H1 (cell line): ENCODE data around the gene SAFB. TPM values are rescaled to one million over a fixed set of nuclear protein-coding genes. Genes with fewer than 3 reads are reported as not detected.

Source experiments
- CTCF ChIA-PET: fragments of 300-600 bp; sonication (Branson Sonifier 250); formaldehyde crosslinking; loops from one replicate; lab custom pipeline; 2021; ENCODE audit not compliant: partially characterized antibody; lab: Charles Lee
- POLR2A ChIA-PET: fragments of 300-600 bp; sonication (Branson Sonifier 250); formaldehyde crosslinking; loops from one replicate; lab custom pipeline; 2021; ENCODE audit warnings: inconsistent platforms; ENCODE audit not compliant: partially characterized antibody; lab: Charles Lee
- DNase-seq, 2 experiments: peaks; one replicate each; pipeline versions ENCODE4 v3.0.0 to v3.0.0-alpha.2; 2010 to 2022; ENCODE audit warnings: low spot score in 2 of 2, low read depth in 1 of 2, mixed read lengths in 1 of 2
- FAIRE-seq: peaks from 2 replicates; lab custom pipeline; 2011; peaks lifted over from hg19 to GRCh38; lab: Jason Lieb, UNC
- H2AFZ ChIP-seq: 2 replicates; pipeline ENCODE4 v1.8.1; 2012; ENCODE audit warnings: low read length, inconsistent platforms
- H2AK5ac ChIP-seq: 2 replicates; pipeline ENCODE4 v1.6.1; 2013; ENCODE audit warnings: low read depth, low read length
- H2BK120ac ChIP-seq: replicated peaks from 2 replicates; pipeline ENCODE3; 2013; ENCODE audit warnings: low read depth, low read length, inconsistent platforms
- H2BK12ac ChIP-seq: 2 replicates; pipeline ENCODE4 v1.6.1; 2013; ENCODE audit warnings: low read depth, low read length
- H2BK15ac ChIP-seq: 2 replicates; pipeline ENCODE4 v1.6.1; 2013; ENCODE audit warnings: low read length
- H2BK20ac ChIP-seq: 2 replicates; pipeline ENCODE4 v1.6.1; 2013; ENCODE audit warnings: low read length
- H2BK5ac ChIP-seq: 2 replicates; pipeline ENCODE4 v1.6.1; 2013; ENCODE audit warnings: low read depth, low read length
- H3K14ac ChIP-seq: 2 replicates; pipeline ENCODE4 v1.6.1; 2013; ENCODE audit warnings: inconsistent platforms; ENCODE audit not compliant: insufficient read length
- H3K18ac ChIP-seq: 2 replicates; pipeline ENCODE4 v1.6.1; 2013; ENCODE audit warnings: low read length; ENCODE audit errors: extremely low read depth
- H3K23ac ChIP-seq: 2 replicates; pipeline ENCODE4 v1.6.1; 2013; ENCODE audit warnings: inconsistent platforms; ENCODE audit not compliant: insufficient read length
- H3K23me2 ChIP-seq: 2 replicates; pipeline ENCODE4 v1.6.1; 2013; ENCODE audit warnings: low read depth, low read length
- H3K27ac ChIP-seq: 2 replicates; pipeline ENCODE4 v1.6.1; 2011; ENCODE audit warnings: low read depth, low read length, inconsistent platforms
- H3K27me3 ChIP-seq, 4 experiments: replicated peaks in 1 of 4; 1 replicate in 1 of 4; 2 replicates in 3 of 4; pipeline versions ENCODE4 v1.6.1 to v1.8.1; 2011 to 2013; ENCODE audit warnings: low read length in 3 of 4, mild to moderate bottlenecking in 3 of 4, inconsistent platforms in 2 of 4, mixed read lengths in 2 of 4, moderate library complexity in 1 of 4; ENCODE audit not compliant: control insufficient read depth in 3 of 4, insufficient read depth in 3 of 4; ENCODE audit errors: extremely low read depth in 1 of 4
- H3K36me3 ChIP-seq, 4 experiments: 2 replicates each; pipeline versions ENCODE4 v1.6.1 to v1.8.1; 2011 to 2013; ENCODE audit warnings: mild to moderate bottlenecking in 4 of 4, low read length in 3 of 4, moderate library complexity in 2 of 4, control low read depth in 1 of 4, inconsistent platforms in 1 of 4; ENCODE audit not compliant: insufficient read depth in 4 of 4, control insufficient read depth in 2 of 4
- H3K4ac ChIP-seq: replicated peaks from 2 replicates; pipeline ENCODE3; 2013; ENCODE audit warnings: low read length, low read depth, mixed read lengths, inconsistent platforms; ENCODE audit not compliant: insufficient read length
- H3K4me1 ChIP-seq, 4 experiments: replicated peaks in 1 of 4; 1 replicate in 1 of 4; 2 replicates in 3 of 4; pipeline versions ENCODE4 v1.6.1 to v1.8.1; 2011 to 2013; ENCODE audit warnings: low read length in 3 of 4, inconsistent platforms in 2 of 4, mixed read lengths in 1 of 4; ENCODE audit not compliant: insufficient read depth in 4 of 4, control insufficient read depth in 3 of 4
- H3K4me2 ChIP-seq, 2 experiments: 2 replicates each; pipeline versions ENCODE4 v1.6.1 to v1.8.1; 2011 to 2013; ENCODE audit warnings: low read depth in 2 of 2, low read length in 2 of 2, control low read depth in 1 of 2, inconsistent platforms in 1 of 2, mild to moderate bottlenecking in 1 of 2; ENCODE audit not compliant: insufficient read depth in 1 of 2
- H3K4me3 ChIP-seq, 4 experiments: fragments of 200-600, 300-600 bp in 1 of 4; sonication (generic), shearing (Covaris generic), sonication (Bioruptor Twin) in 1 of 4; 2 replicates each; pipeline versions ENCODE4 v1.5.1 to v1.8.1; 2011 to 2016; ENCODE audit warnings: low read length in 4 of 4, low read depth in 3 of 4, control low read depth in 2 of 4, inconsistent platforms in 2 of 4, mild to moderate bottlenecking in 2 of 4, mixed read lengths in 1 of 4, moderate library complexity in 1 of 4; ENCODE audit not compliant: insufficient read depth in 2 of 4; ENCODE audit errors: extremely low read depth in 1 of 4
- H3K56ac ChIP-seq: replicated peaks from 2 replicates; pipeline ENCODE3; 2013; ENCODE audit warnings: low read depth, mild to moderate bottlenecking, mixed read lengths, low read length, inconsistent platforms; ENCODE audit not compliant: insufficient read length
- H3K79me1 ChIP-seq: 2 replicates; pipeline ENCODE4 v1.6.1; 2013; ENCODE audit warnings: low read depth, low read length, control low read depth
- H3K79me2 ChIP-seq, 2 experiments: 2 replicates each; pipeline versions ENCODE4 v1.6.1 to v1.8.1; 2012 to 2013; ENCODE audit warnings: low read length in 2 of 2, mild to moderate bottlenecking in 2 of 2, inconsistent platforms in 1 of 2; ENCODE audit not compliant: insufficient read depth in 2 of 2, control insufficient read depth in 1 of 2
- H3K9ac ChIP-seq, 4 experiments: replicated peaks in 1 of 4; 1 replicate in 1 of 4; 2 replicates in 3 of 4; pipeline versions ENCODE4 v1.6.1 to v1.8.1; 2011 to 2013; ENCODE audit warnings: low read depth in 3 of 4, low read length in 3 of 4, control low read depth in 2 of 4, mild to moderate bottlenecking in 2 of 4, moderate library complexity in 2 of 4, inconsistent platforms in 1 of 4; ENCODE audit errors: extremely low read depth in 1 of 4
- H3K9me3 ChIP-seq, 2 experiments: 2 replicates each; pipeline versions ENCODE4 v1.6.1 to v1.8.1; 2012 to 2013; ENCODE audit warnings: mild to moderate bottlenecking in 2 of 2, moderate library complexity in 2 of 2, control low read depth in 1 of 2, inconsistent platforms in 1 of 2, low read depth in 1 of 2, low read length in 1 of 2, mixed read lengths in 1 of 2; ENCODE audit not compliant: insufficient read depth in 2 of 2
- H4K20me1 ChIP-seq, 2 experiments: replicated peaks in 1 of 2; 2 replicates each; pipeline versions ENCODE3 to v1.8.1; 2011 to 2013; ENCODE audit warnings: inconsistent platforms in 2 of 2, low read length in 2 of 2, mild to moderate bottlenecking in 1 of 2; ENCODE audit not compliant: insufficient read depth in 2 of 2, control insufficient read depth in 1 of 2
- H4K5ac ChIP-seq: 2 replicates; pipeline ENCODE4 v1.6.1; 2013; ENCODE audit warnings: low read length, low read depth, mixed read lengths, inconsistent platforms; ENCODE audit not compliant: insufficient read length
- H4K8ac ChIP-seq: 2 replicates; pipeline ENCODE4 v1.8.0; 2013; ENCODE audit warnings: mild to moderate bottlenecking, moderate library complexity, low read length, inconsistent platforms; ENCODE audit not compliant: insufficient read depth; ENCODE audit errors: extremely low read depth
- H4K91ac ChIP-seq: replicated peaks from 2 replicates; pipeline ENCODE3; 2013; ENCODE audit warnings: low read length, mixed read lengths, inconsistent platforms; ENCODE audit not compliant: insufficient read length
- MAFK ChIP-seq: IDR thresholded peaks from 2 replicates; pipeline ENCODE4 v1.6.1; 2012; ENCODE audit warnings: low read depth, mild to moderate bottlenecking, improper control_type of control experiment, low read length
- RAD21 ChIP-seq, 2 experiments: IDR thresholded peaks in 1 of 2; conservative IDR thresholded peaks in 1 of 2; 2 replicates each; pipeline ENCODE4 v1.6.1; 2011; ENCODE audit warnings: low read depth in 2 of 2, low read length in 2 of 2, improper control_type of control experiment in 1 of 2, inconsistent platforms in 1 of 2, mild to moderate bottlenecking in 1 of 2, moderate library complexity in 1 of 2
- SAP30 ChIP-seq: fragments of 300-600 bp; sonication (generic); IDR thresholded peaks from 2 replicates; pipeline ENCODE4 v1.7.1; 2012; ENCODE audit warnings: low read length, moderate library complexity, mild to moderate bottlenecking, inconsistent platforms; ENCODE audit not compliant: insufficient read depth, insufficient replicate concordance
- TAF1 ChIP-seq: IDR thresholded peaks from 2 replicates; pipeline ENCODE4 v1.6.1; 2011; ENCODE audit warnings: mild to moderate bottlenecking, low read depth, low read length
- WGBS, 2 experiments: shearing (Covaris generic) in 1 of 2; methylation state at CpG; one replicate each; pipeline versions ENCODE4 v1.1.6 to v1.1.7; 2013 to 2015; ENCODE audit warnings: low lambda C conversion rate in 2 of 2, mixed read lengths in 2 of 2, inconsistent platforms in 1 of 2, low coverage in 1 of 2, missing lambda C conversion rate in 1 of 2; ENCODE audit not compliant: insufficient replicate concordance in 2 of 2, insufficient coverage in 1 of 2, insufficient read length in 1 of 2; ENCODE audit errors: extremely low coverage in 1 of 2, missing lambda C conversion rate in 1 of 2; 5-methylcytosine and 5-hydroxymethylcytosine counted together
- polyA plus RNA-seq, 7 experiments: library from polyadenylated mRNA; depleted of rRNA in 3 of 7; stranded (reverse) in 5 of 7; unstranded in 2 of 7; fragments of >200 nt in 5 of 7; fragments of 200-250 nt in 2 of 7; gene quantifications; 1 replicate in 5 of 7; 2 replicates in 1 of 7; 4 replicates in 1 of 7; pipeline versions ENCODE4 v1.2.1 to v1.2.3, GENCODE V29; 2011 to 2013; ENCODE audit warnings: missing spikeins in 2 of 7, mixed read lengths in 2 of 7
- total RNA-seq: library from RNA; stranded (reverse); fragmentation: NEBNext Ultra II Directional; extraction: Animal tissue kit (Norgen Biotek cat#: 25700); gene quantifications from 2 replicates; pipeline ENCODE4 v1.2.1, GENCODE V29; 2021

Gene SAFB
- total and polyA plus RNA-seq, 2 of the 8 experiments (the other 6 are each of a cell fraction or from before 2014, with no cell fraction given): 27.0 to 110 TPM

DNA sequence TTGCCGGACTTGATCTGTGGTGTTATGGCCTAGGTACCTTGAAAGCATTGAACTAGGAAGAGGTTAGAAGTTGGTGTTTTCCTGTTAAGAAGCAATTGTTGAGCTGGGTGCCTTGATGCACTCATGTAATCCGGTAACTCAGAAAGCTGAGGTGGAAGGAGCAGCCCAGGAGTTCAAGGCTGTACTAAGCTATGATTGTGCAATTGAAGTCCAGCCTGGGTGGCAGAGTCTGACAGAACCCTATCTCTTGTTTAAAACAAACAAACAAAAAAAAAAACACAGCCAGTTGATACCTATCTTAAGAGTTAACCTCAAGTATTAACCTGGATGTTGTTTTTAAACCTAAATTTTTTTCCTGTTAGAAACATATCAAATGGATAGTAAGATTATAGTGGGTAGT lies 19.3 kb downstream of the SAFB start:
- Histone ChIP-seq H2BK15ac (no peak overlapping the region), H4K8ac (no peak overlapping the region), H3K79me2 (peaks cover 3 to 88% of the 10 kb centered on the region in 2 experiments; a peak in 3 of 4 replicates), H3K79me1 (peaks cover 9% of the 10 kb centered on the region), H3K14ac (no peak overlapping the region), H3K36me3 (peaks cover 16 to 59% (median 47%) of the 10 kb centered on the region in 4 experiments), H3K4me3 (no peak overlapping the region), H3K18ac (no peak overlapping the region), H2BK120ac (no peak overlapping the region), H2AFZ (no peak overlapping the region), H3K4ac (no peak overlapping the region), H2BK5ac (no peak overlapping the region), H2BK20ac (no peak overlapping the region), H2AK5ac (no peak overlapping the region), H3K23ac (no peak overlapping the region), H4K20me1 (peaks cover 21 to 31% of the 10 kb centered on the region in 2 experiments), H3K23me2 (no peaks in the 10 kb centered on the region), H3K56ac (no peak overlapping the region), H2BK12ac (no peak overlapping the region), H3K9ac (no peak overlapping the region), H3K27ac (no peak overlapping the region), H4K91ac (no peak overlapping the region), H3K9me3 (no peaks in the 10 kb centered on the region), H4K5ac (no peak overlapping the region), H3K4me2 (no peak overlapping the region), H3K27me3 (no peaks in the 10 kb centered on the region), H3K4me1 (no peaks in the 10 kb centered on the region)
- WGBS, 2 experiments: 98% methylated on average over 2 of the region's 2 CpGs; no CpG with 5 or more reads in 1 of the 2 experiments
- ChIA-PET POLR2A (interaction anchor here (0.7 to 1.9 kb wide), 4 partner anchors 9 to 48 kb away, joined by 3 to 8 read pairs (median 3); partner anchors contain the start of gene RPL36), CTCF (interaction anchor here (1.2 to 1.3 kb wide), 2 partner anchors 9 to 30 kb away, joined by 4 read pairs; no protein-coding TSS in a partner anchor)
- FAIRE-seq (no peak), DNase-seq (no peak)
- no peak for TF ChIP-seq TAF1
- no peak for TF ChIP-seq SAP30
- TF ChIP-seq RAD21 (IDR thresholded peaks at IDR 0.05 in 1 of 2, conservative IDR thresholded peaks at IDR 0.05 in 1 of 2; ENCODE audit: low read depth in 2 of 2, low read length in 2 of 2): no peak
- no peak for TF ChIP-seq MAFK
